Osteocyte (in vitro differentiated cells): ENCODE results near the gene CDR2. TPM values are rescaled to one million over a fixed set of nuclear protein-coding genes. Genes with fewer than 3 reads are reported as not detected.

Experiments
- DNase-seq: peaks from one replicate; pipeline ENCODE4 v3.0.0; 2021; ENCODE audit warnings: mixed read lengths; ENCODE audit not compliant: unreplicated experiment; ENCODE audit errors: extremely low spot score
- H3K27ac Mint-ChIP-seq: one replicate; pipeline ENCODE4 v1.8.0; 2021; ENCODE audit warnings: mild to moderate bottlenecking, mixed read lengths; ENCODE audit not compliant: unreplicated experiment
- H3K27me3 Mint-ChIP-seq: one replicate; pipeline ENCODE4 v1.8.0; 2021; ENCODE audit warnings: mixed read lengths; ENCODE audit not compliant: unreplicated experiment
- H3K36me3 Mint-ChIP-seq: one replicate; pipeline ENCODE4 v1.8.0; 2021; ENCODE audit warnings: mixed read lengths; ENCODE audit not compliant: unreplicated experiment
- H3K4me1 Mint-ChIP-seq: one replicate; pipeline ENCODE4 v1.8.0; 2021; ENCODE audit warnings: mixed read lengths; ENCODE audit not compliant: unreplicated experiment
- H3K4me3 Mint-ChIP-seq: one replicate; pipeline ENCODE4 v1.8.0; 2021; ENCODE audit warnings: mild to moderate bottlenecking, moderate library complexity, mixed read lengths; ENCODE audit not compliant: unreplicated experiment
- H3K9me3 Mint-ChIP-seq: one replicate; pipeline ENCODE4 v1.8.0; 2021; ENCODE audit warnings: mixed read lengths; ENCODE audit not compliant: unreplicated experiment
- CTCF ChIP-seq: fragments of 200-600 bp; sonication (generic); IDR thresholded peaks from 2 replicates; pipeline ENCODE4 v1.5.0; 2021; ENCODE audit warnings: antibody characterized with exemption, mild to moderate bottlenecking, moderate library complexity
- total RNA-seq: library from RNA; stranded (reverse); gene quantifications from 2 replicates; pipeline ENCODE4 v1.2.1, GENCODE V29; 2021

CDR2 gene
- total RNA-seq, 1 donor from 2014 or later: 23.7 TPM

GRCh38 chr16:22380529-22380928 is 6.1 kb upstream of the CDR2 start:
- no peaks in the 10 kb centered on the region for H3K9me3 Mint-ChIP-seq
- H3K27ac Mint-ChIP-seq: no peak overlapping the region
- peaks cover 3% of the 10 kb centered on the region for H3K4me1 Mint-ChIP-seq
- H3K4me3 Mint-ChIP-seq: no peak overlapping the region
- no peak for DNase-seq
- H3K36me3 Mint-ChIP-seq: no peaks in the 10 kb centered on the region
- H3K27me3 Mint-ChIP-seq: no peaks in the 10 kb centered on the region
- no peak for TF ChIP-seq CTCF

DNA sequence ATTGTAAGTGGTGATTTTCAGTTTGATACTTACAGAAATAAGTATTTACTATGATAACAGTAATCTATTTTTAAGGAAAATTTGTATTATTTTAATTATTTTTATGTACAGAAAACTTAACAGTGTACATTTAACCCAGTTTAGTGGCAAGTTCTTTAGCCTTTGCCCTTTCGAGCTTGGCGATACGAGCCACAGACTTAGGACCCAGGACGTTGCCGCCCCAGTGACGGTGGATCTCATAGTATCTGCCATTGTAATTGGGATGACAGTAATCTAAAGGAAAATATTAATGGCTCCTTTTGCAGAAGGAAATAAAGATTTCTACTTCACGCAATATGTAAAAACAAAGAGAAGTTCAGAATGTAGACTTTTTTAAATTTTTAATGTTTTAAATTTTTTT is 5.2 kb upstream of the CDR2 start:
- no peak for DNase-seq
- H3K9me3 Mint-ChIP-seq: no peaks in the 10 kb centered on the region
- no peaks in the 10 kb centered on the region for H3K36me3 Mint-ChIP-seq
- peaks cover 8% of the 10 kb centered on the region for H3K4me1 Mint-ChIP-seq
- no peaks in the 10 kb centered on the region for H3K27me3 Mint-ChIP-seq
- no peak for TF ChIP-seq CTCF
- H3K27ac Mint-ChIP-seq: no peak overlapping the region
- H3K4me3 Mint-ChIP-seq: no peak overlapping the region

GRCh38 chr16:22375963-22376640 is 1.7 kb upstream of the CDR2 start:
- no peaks in the 10 kb centered on the region for H3K36me3 Mint-ChIP-seq
- TF ChIP-seq CTCF: no peak
- no peak for DNase-seq
- no peaks in the 10 kb centered on the region for H3K27me3 Mint-ChIP-seq
- H3K4me1 Mint-ChIP-seq: peaks cover 34% of the 10 kb centered on the region
- no peak overlapping the region for H3K27ac Mint-ChIP-seq
- H3K4me3 Mint-ChIP-seq: no peak overlapping the region
- H3K9me3 Mint-ChIP-seq: no peaks in the 10 kb centered on the region

GRCh38 chr16:22375117-22375962 is 921 bp upstream of the CDR2 start:
- no peak for DNase-seq
- Mint-ChIP-seq H3K27me3 (no peaks in the 10 kb centered on the region), H3K4me3 (peak overlapping the region; percentile 93), H3K9me3 (no peaks in the 10 kb centered on the region), H3K27ac (peak overlapping the region; percentile 85), H3K4me1 (peaks cover 40% of the 10 kb centered on the region), H3K36me3 (no peaks in the 10 kb centered on the region)
- no peak for TF ChIP-seq CTCF

- no peak for TF ChIP-seq CTCF
- Mint-ChIP-seq H3K4me1 (peaks cover 54% of the 10 kb centered on the region), H3K36me3 (no peaks in the 10 kb centered on the region), H3K27me3 (no peaks in the 10 kb centered on the region), H3K27ac (peak overlapping the region; percentile 86), H3K9me3 (no peaks in the 10 kb centered on the region), H3K4me3 (peak overlapping the region; percentile 93)
- peak; percentile 86 for DNase-seq
Observed at GRCh38 chr16:22373662-22374310, 633 bp downstream of the CDR2 start.
